ENCODE data around the gene ELMOD2.

Gene ELMOD2

DNA sequence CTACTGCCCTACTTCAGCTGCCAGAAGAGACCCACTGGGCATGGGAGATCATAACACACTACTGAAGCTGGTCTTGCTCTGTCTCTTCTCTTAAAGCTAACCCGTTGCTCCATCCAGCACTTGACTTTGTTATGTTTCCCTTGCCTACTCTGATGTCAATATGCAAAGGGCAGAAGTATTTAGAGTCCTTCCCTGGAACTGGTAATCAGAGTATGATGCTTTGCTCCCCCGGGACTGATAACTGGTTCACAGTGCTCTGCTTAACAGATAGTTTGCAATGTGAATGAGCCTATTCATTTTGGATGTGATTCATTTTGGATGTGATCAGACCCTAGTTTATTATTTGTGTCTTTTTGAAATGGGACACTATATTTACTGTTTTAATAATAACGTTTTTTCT is 57.1 kb downstream of the ELMOD2 start:
- no peak for DNase-seq (ENCODE audit: low spot score)

DNA sequence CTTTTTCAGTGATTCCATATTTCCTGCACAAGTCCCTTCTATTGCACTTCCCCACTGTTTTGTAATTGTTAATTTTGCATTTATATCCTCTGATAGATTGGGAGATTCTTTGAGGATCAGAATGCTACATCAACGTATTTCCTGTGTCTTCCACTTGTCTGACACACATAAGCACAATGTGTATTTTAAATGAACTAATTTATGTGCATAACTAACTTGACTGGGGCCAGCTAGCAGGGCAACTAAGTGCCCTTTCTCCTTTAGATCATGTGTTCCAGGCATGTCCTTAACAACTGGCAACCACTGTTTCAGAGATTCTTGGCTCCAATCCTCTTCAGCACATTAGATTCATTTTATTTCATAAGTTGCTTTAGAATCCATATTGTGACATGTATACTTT is 60.5 kb downstream of the ELMOD2 start:
- no peak for DNase-seq (ENCODE audit: low spot score)

DNA sequence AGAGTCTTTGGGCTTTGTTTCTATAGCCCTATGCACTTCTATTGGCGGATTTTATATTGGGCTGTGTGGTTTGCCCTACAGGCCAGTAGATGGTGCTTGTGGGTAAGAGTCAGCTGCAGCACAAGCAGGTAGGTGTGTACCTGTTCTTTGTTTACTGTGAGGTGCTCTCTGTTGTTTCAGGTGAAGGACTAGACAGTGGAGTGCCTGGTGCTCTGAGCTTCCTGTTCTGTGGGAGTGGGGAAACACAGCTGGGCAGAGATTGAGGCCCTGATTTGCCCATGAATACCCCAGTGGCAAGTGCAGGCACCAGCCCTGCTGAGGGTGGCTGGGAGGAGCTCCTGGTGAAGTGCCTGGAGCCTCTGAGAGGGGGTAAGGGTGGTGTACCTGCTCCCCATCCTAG is 71.1 kb downstream of the ELMOD2 start:
- no peak for DNase-seq (ENCODE audit: low spot score)

DNA sequence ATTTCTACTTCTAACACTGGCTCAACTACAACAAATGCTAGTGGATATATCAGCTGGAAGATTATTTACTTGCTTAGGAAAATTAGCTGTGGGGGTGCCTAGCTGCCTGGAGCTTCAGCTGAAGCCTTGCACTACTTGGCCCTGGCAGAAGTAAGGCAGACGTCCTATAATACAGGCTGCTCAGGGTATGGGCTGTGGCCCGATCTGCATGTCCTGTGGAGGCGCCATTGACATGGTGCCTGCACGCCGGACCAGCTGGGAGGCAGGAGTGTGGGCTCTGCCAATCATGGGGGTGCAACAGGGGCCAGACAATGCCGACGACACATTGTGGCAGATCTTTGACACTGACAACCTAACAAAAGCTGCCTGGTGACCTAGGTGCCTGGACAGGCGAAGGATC is 76.4 kb downstream of the ELMOD2 start:
- DNase-seq (ENCODE audit: low spot score) = no peak

DNA sequence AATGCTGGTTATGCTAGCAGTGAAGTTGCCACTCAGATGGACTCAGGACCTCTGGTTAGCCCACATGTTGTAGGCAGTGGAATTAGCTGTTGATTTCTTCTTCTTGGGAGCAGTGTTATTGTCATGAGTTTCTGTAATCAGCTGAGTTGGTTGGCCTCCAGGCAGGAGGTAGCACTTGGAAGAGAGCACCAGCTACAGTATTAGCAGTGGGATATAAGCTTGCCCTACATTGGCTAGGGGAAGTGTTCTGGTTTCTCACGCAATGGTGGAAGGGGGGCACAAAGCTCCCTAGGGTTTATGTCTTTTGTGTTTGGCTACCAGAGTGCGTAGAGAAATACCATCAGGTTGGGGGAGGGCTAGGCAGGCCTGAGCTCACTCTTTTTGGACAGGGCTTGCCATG is 78.7 kb downstream of the ELMOD2 start:
- no peak for DNase-seq (ENCODE audit: low spot score)

DNA sequence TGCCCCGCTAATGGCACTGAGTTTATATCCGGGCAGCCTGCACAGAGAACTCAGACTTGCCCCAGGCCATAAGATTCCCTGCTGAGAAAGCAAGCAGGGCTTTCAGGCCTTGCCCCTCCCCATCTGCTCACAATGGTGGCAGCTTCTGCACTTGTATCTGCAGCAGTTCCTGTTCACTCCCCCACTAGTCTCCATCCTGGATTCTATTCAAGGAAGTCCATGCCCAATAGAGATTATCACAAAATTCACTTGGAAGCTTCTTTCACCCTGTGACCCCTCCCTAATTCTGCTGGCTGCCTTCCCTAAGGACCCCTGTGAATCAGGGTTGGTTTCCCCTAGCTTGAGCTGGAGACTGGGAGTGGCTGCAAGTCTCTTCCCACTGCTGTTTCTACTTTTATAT is 79.3 kb downstream of the ELMOD2 start:
- DNase-seq (ENCODE audit: low spot score) = no peak

Data from pons (tissue), 1 donor.